ENCODE results near the gene INAFM2. TPM values are rescaled to one million over a fixed set of nuclear protein-coding genes. Genes with fewer than 3 reads are reported as not detected.
A peak's percentile ranks its signal among the peaks of the same experiment; 100 is the strongest.

Gene INAFM2
- total RNA-seq = 10 to 100 TPM; 45.5 to 48.9 TPM

DNA sequence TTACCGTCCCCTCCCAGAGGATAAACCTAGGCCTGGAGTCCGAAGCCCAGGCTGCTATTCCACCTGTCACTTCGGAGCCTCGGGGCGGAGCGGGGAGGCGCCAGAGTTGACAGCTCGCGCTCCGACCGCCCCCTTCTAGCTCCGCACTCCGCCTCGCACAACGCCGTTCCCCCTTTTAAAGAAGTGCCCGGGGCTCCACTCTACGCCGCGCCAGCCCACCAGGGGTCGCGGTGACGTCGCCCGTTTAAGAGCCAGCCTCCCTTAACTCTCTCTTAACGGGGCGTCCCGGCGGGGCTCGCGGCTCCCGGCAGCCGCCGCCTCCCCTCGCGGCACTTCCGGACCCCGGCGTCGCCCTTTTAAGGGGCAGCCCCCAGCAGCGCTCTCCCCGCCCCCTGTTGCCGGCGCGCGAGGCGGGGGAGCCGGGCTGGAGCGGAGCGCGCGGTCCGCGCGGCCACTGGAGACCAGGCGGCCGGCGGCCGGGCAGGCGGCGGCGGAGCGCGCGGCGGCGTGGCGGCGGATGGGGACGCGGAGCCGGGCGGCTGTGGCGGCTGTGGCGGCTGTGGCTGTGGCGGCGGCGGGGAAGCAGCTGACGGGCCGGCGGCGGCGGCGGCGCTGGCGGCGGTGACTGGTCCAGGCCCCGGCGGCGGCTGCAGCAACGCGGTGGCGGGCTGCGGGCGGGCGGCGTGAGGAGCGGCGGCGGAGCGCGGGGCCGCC lies at the start of gene INAFM2:
Gene INAFM2 (plus strand): TSS at position 454 of the 714 bp plus-strand sequence. CDS start 364 bp downstream, outside the sequence.
- Histone ChIP-seq H3K9me3 (no peaks in the 10 kb centered on the region), H3K36me3 (no peaks in the 10 kb centered on the region), H3K27me3 (no peaks in the 10 kb centered on the region), H3K27ac (peak within 1 kb of the TSS; percentile 90 to 93), H3K4me3 (peak within 1 kb of the TSS; percentile 85 to 90), H3K4me1 (peaks cover 0 to 54% of the 10 kb centered on the region in 2 donors)
- peak; percentile 87 for DNase-seq (ENCODE audit: low spot score)
- TF ChIP-seq, protein P1, sequence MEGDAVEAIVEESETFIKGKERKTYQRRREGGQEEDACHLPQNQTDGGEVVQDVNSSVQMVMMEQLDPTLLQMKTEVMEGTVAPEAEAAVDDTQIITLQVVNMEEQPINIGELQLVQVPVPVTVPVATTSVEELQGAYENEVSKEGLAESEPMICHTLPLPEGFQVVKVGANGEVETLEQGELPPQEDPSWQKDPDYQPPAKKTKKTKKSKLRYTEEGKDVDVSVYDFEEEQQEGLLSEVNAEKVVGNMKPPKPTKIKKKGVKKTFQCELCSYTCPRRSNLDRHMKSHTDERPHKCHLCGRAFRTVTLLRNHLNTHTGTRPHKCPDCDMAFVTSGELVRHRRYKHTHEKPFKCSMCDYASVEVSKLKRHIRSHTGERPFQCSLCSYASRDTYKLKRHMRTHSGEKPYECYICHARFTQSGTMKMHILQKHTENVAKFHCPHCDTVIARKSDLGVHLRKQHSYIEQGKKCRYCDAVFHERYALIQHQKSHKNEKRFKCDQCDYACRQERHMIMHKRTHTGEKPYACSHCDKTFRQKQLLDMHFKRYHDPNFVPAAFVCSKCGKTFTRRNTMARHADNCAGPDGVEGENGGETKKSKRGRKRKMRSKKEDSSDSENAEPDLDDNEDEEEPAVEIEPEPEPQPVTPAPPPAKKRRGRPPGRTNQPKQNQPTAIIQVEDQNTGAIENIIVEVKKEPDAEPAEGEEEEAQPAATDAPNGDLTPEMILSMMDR (IDR thresholded peaks at IDR 0.05) = peak; percentile 48 to 75

DNA sequence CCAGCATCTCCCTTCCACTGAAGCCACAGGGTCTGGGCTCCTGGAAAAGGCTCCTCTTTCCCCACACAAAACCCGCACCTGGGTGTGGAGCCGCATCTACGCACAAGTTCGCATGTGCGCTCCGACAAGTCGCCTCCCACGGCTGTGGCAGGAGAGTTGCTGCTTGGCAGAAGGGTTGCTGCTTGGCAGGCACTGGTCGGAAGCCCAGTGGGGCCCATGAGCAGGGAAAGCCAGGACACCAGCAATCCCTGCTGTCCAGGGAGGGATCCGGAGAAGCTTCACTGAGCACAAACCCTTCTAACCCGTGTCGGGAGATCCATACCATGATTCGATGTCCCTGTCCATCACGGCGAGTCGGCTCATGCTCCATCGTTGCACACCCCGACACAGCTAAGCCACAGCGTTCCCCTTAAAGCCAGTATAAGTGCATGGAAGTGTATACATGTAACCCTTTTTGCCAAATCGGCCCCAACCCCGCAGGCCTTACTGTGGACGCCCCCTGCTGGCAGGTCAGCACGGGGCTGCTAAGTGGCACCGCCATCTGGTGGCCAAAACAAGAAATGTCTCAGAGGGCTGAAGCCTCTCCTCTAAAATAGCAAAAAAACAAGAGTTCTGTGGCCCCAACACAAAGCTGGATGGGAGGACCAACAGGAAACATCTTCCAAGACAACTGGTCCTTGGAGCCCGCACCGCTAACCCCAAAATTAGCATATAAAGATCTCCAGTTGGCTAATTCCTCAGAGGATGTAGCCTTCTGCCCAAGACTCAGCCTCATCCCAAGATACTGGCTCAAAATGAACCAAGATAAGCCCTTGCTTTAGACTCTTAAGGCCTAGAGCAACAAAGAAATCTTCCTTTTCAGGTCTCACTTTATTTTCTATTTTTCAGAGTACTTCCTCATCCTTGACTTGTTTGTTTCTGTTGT lies 48.9 kb upstream of the INAFM2 start:
- DNase-seq (ENCODE audit: low spot score) = peak; percentile 83
- no peaks in the 10 kb centered on the region for H3K9me3 ChIP-seq
- no peaks in the 10 kb centered on the region for H3K27me3 ChIP-seq
- H3K4me3 ChIP-seq = no peak overlapping the region
- TF ChIP-seq, protein P1 (IDR thresholded peaks at IDR 0.05) = peak; percentile 99 to 100
- H3K27ac ChIP-seq = no peak overlapping the region
- peaks cover 0 to 5% of the 10 kb centered on the region in 2 donors for H3K4me1 ChIP-seq
- no peaks in the 10 kb centered on the region for H3K36me3 ChIP-seq

DNA sequence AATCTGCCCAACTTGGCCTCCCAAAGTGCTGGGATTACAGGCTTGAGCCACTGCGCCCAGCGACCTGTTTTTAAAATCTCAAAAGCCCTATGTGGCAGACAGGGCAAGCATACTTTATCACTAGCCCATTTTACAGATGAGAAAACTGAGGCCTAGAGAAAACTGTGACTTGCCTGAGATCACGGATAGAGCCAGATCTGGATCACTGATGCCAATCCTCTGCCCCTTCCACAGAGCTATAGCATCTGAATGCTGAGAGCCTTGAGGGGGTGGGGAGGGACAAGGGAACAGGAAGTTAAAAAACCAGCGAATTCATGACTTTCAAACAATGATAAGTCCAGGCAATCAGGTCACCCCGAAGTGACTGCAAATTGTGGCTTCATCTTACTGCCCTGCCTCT lies 48.0 kb upstream of the INAFM2 start:
- H3K4me1 ChIP-seq = peaks cover 0 to 10% of the 10 kb centered on the region in 2 donors
- no peak for DNase-seq (ENCODE audit: low spot score)
- H3K27me3 ChIP-seq = no peaks in the 10 kb centered on the region
- no peak overlapping the region for H3K4me3 ChIP-seq
- no peaks in the 10 kb centered on the region for H3K36me3 ChIP-seq
- H3K9me3 ChIP-seq = no peaks in the 10 kb centered on the region
- TF ChIP-seq, protein P1 (IDR thresholded peaks at IDR 0.05) = no peak
- no peak overlapping the region for H3K27ac ChIP-seq

DNA sequence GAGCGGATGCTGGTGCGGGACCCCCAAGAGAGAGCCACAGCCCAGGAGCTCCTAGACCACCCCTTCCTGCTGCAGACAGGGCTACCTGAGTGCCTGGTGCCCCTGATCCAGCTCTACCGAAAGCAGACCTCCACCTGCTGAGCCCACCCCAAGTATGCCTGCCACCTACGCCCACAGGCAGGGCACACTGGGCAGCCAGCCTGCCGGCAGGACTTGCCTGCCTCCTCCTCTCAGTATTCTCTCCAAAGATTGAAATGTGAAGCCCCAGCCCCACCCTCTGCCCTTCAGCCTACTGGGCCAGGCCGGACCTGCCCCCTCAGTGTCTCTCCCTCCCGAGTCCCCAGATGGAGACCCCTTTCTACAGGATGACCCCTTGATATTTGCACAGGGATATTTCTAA lies 47.5 kb upstream of the INAFM2 start:
- Histone ChIP-seq H3K9me3 (no peaks in the 10 kb centered on the region), H3K27me3 (no peaks in the 10 kb centered on the region), H3K4me3 (no peak overlapping the region), H3K27ac (no peak overlapping the region), H3K4me1 (peaks cover 0 to 10% of the 10 kb centered on the region in 2 donors), H3K36me3 (no peaks in the 10 kb centered on the region)
- no peak for DNase-seq (ENCODE audit: low spot score)
- TF ChIP-seq, protein P1 (IDR thresholded peaks at IDR 0.05) = no peak

DNA sequence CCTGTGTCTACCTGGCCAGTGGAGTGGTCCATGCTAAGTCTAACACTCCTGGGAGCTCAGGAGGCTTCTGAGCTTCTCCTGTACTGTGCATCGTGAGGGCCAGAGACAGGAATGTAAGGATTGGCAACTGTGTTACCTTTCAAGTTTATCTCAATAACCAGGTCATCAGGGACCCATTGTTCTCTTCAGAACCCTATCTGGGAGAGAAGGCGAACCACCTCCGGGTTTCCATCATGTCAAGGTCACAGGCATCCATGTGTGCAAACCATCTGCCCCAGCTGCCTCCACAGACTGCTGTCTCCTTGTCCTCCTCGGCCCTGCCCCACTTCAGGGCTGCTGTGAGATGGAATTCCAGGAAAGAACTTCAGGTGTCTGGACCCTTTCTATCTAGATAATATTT lies 46.6 kb upstream of the INAFM2 start:
- TF ChIP-seq, protein P1 (IDR thresholded peaks at IDR 0.05) = no peak
- Histone ChIP-seq H3K36me3 (no peaks in the 10 kb centered on the region), H3K27me3 (peaks cover 0 to 6% of the 10 kb centered on the region in 2 donors), H3K9me3 (no peaks in the 10 kb centered on the region), H3K27ac (no peak overlapping the region), H3K4me1 (peaks cover 0 to 16% of the 10 kb centered on the region in 2 donors), H3K4me3 (no peak overlapping the region)
- no peak for DNase-seq (ENCODE audit: low spot score)

Measured in right atrium auricular region (tissue), 2 donors.